Left ventricle myocardium inferior (tissue), 1 donor: ENCODE measurements around the gene G6PC1. TPM values are rescaled to one million over a fixed set of nuclear protein-coding genes. Genes with fewer than 3 reads are reported as not detected.
"Not testable (repeated sequence)": the region's sequence is repeated elsewhere in the genome, so short reads cannot be mapped to it uniquely, and the experiment has no call there.

Source experiments
- DNase-seq: peaks from one replicate; pipeline ENCODE4 v3.0.0-alpha.2; 2020
- H3K27ac ChIP-seq: fragments of 200-600 bp; replicated peaks from 2 replicates; pipeline ENCODE4 v1.8.0; 2021
- H3K27me3 ChIP-seq: fragments of 200-600 bp; 2 replicates; pipeline ENCODE4 v1.8.0; 2021; ENCODE audit warnings: low read depth
- H3K36me3 ChIP-seq: fragments of 200-600 bp; 2 replicates; pipeline ENCODE4 v1.8.0; 2021
- H3K4me1 ChIP-seq: fragments of 200-600 bp; 2 replicates; pipeline ENCODE4 v1.8.0; 2021
- H3K4me3 ChIP-seq: fragments of 200-600 bp; 2 replicates; pipeline ENCODE4 v1.8.0; 2021; ENCODE audit warnings: mild to moderate bottlenecking, moderate library complexity
- H3K9me3 ChIP-seq: fragments of 200-600 bp; replicated peaks from 2 replicates; pipeline ENCODE4 v1.8.0; 2021
- CTCF ChIP-seq: fragments of 200-600 bp; IDR thresholded peaks from 2 replicates; pipeline ENCODE4 v1.8.0; 2021; ENCODE audit warnings: antibody characterized with exemption, mild to moderate bottlenecking, borderline replicate concordance
- intact Hi-C: fragments of 100-400 bp; cut with micrococcal nuclease; formaldehyde crosslinking; loops from one replicate; pipeline ENCODE4 v1.11.0; 2022
- total RNA-seq: library from RNA; stranded (reverse); fragmentation: NEBNext Ultra II Directional; extraction: Animal tissue kit (Norgen Biotek cat#: 25700); gene quantifications from one replicate; pipeline ENCODE4 v1.2.1, GENCODE V29; 2021
- donor health status: DM: no; HTN: yes; CAD: no; lungs with severe emphysema.

Gene G6PC1
- total RNA-seq, 1 donor from 2014 or later = not detected

GRCh38 chr17:42895185-42895555 lies 5.4 kb upstream of the G6PC1 start:
- Histone ChIP-seq H3K27me3 (no peaks in the 10 kb centered on the region), H3K4me3 (no peak overlapping the region), H3K4me1 (peaks cover 55% of the 10 kb centered on the region), H3K9me3 (no peaks in the 10 kb centered on the region), H3K27ac (peak overlapping the region; percentile 3), H3K36me3 (no peaks in the 10 kb centered on the region)
- peak; percentile 32 for DNase-seq
- intact Hi-C loops = no loop called here
- TF ChIP-seq CTCF = no peak

GRCh38 chr17:42898147-42898811 lies 2.3 kb upstream of the G6PC1 start:
- intact Hi-C loops = no loop called here
- DNase-seq = no peak
- no peak overlapping the region for H3K4me3 ChIP-seq

GRCh38 chr17:42899981-42900380 lies 618 bp upstream of the G6PC1 start:
- DNase-seq, intact Hi-C loops: not testable (repeated sequence)

More at GRCh38 chr17:42898147-42898811, 2.3 kb upstream of the G6PC1 start:
- Histone ChIP-seq H3K36me3 (no peaks in the 10 kb centered on the region), H3K4me1 (peaks cover 24% of the 10 kb centered on the region), H3K9me3 (no peaks in the 10 kb centered on the region), H3K27me3 (no peaks in the 10 kb centered on the region), H3K27ac (no peak overlapping the region)
- TF ChIP-seq CTCF = no peak

GRCh38 chr17:42901535-42902229 lies 1.1 kb downstream of the G6PC1 start:
- H3K27me3 ChIP-seq = no peaks in the 10 kb centered on the region
- intact Hi-C loops = no loop called here
- no peaks in the 10 kb centered on the region for H3K36me3 ChIP-seq
- no peak overlapping the region for H3K27ac ChIP-seq
- DNase-seq = no peak
- no peak overlapping the region for H3K4me3 ChIP-seq
- no peaks in the 10 kb centered on the region for H3K9me3 ChIP-seq
- no peak for TF ChIP-seq CTCF
- H3K4me1 ChIP-seq = no peaks in the 10 kb centered on the region

More at GRCh38 chr17:42899981-42900380, 618 bp upstream of the G6PC1 start:
- not testable (repeated sequence) for H3K9me3 ChIP-seq, H3K4me1 ChIP-seq, H3K27me3 ChIP-seq, H3K4me3 ChIP-seq, H3K27ac ChIP-seq, H3K36me3 ChIP-seq

GRCh38 chr17:42904110-42904469 lies 3.5 kb downstream of the G6PC1 start:
- intact Hi-C loops = no loop called here
- Histone ChIP-seq H3K27me3 (peaks cover 5% of the 10 kb centered on the region), H3K4me3 (no peak overlapping the region), H3K36me3 (no peaks in the 10 kb centered on the region), H3K4me1 (no peaks in the 10 kb centered on the region), H3K27ac (no peak overlapping the region), H3K9me3 (no peaks in the 10 kb centered on the region)
- TF ChIP-seq CTCF = no peak
- no peak for DNase-seq

- Histone ChIP-seq H3K36me3 (no peaks in the 10 kb centered on the region), H3K4me1 (no peaks in the 10 kb centered on the region), H3K9me3 (no peaks in the 10 kb centered on the region), H3K27me3 (peaks cover 10% of the 10 kb centered on the region), H3K27ac (no peak overlapping the region), H3K4me3 (no peak overlapping the region)
- intact Hi-C loops = no loop called here
- no peak for TF ChIP-seq CTCF
- no peak for DNase-seq
These were observed 6.3 kb downstream of the G6PC1 start for GRCh38 chr17:42906772-42907446.
